Suprapubic skin (tissue), 3 donors: ENCODE measurements around the gene ARHGAP10.

ENCODE experiments used
- CTCF ChIP-seq, 2 donors: fragments of 200-600 bp in 1 of 2; fragments of 450-650 bp in 1 of 2; sonication (generic) in 1 of 2; IDR thresholded peaks; one replicate each; pipeline ENCODE4 v1.5.1; 2016 to 2019; ENCODE audit warnings: antibody characterized with exemption in 2 of 2, mild to moderate bottlenecking in 1 of 2, moderate library complexity in 1 of 2
- EP300 ChIP-seq: sonication (generic); formaldehyde crosslinking; IDR thresholded peaks from one replicate; pipeline ENCODE4 v1.6.1; 2017; ENCODE audit warnings: antibody characterized with exemption

- TF ChIP-seq EP300 (no peak), CTCF (IDR thresholded peaks at IDR 0.05) (no peak)
Measured at GRCh38 chr4:147779451-147779850, 47.6 kb downstream of the ARHGAP10 start.
